ENCODE data around the gene RAB19. TPM values are rescaled to one million over a fixed set of nuclear protein-coding genes. Genes with fewer than 3 reads are reported as not detected.

The RAB19 gene
- total and polyA plus RNA-seq, 12 donors = 0.44 TPM; not detected in 11

DNA sequence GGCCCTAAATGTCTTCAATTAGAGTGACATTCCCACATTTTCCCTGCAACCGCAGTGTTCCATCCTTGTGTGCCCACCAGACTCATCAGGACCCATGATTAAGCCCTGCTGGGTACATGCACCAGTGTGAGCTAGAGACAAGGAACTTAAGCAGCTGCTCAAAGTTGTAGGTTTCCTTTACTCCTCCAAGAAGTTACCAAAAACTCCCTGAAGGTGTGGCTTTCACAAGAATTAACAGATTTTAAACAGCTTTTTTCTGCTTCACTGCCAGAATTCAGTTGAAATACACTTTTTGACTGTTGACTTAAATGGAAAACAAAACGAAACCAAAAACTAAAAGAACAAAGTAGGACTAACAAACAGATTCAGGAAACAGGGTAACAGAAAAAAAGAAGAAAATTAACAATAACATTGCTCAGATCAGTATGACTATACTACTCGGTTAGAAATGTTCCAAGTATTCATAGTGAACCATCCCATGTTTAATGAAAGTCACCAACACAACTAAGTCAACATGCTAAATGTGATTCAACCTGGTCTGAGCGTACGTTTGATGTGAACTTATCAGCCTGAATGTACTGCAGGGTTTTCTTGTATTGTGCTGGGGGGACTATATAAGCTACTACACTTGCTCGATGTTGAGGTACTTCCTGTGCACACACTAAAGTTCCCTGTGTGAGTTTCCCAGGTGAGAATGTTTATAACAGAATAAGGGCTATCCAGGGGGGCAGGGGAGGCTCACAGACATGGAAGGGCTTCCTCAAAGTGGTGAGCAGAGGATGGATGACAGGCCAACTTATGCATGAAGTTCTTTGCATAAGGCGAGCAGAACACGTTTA, 27.7 kb upstream of the RAB19 start:
- WGBS, 4 donors = 78 to 85% (median 84%) methylated on average over 8 of the region's 8 CpGs
- no peaks in the 10 kb centered on the region for H3K4me1 ChIP-seq (replicated peaks in 1 of 2)
- intact Hi-C loops (cut with DNase I) = no loop called here
- no peaks in the 10 kb centered on the region for H3K9me3 ChIP-seq (replicated peaks in 1 of 3)
- H3K27ac ChIP-seq = no peak overlapping the region
- H3K4me3 ChIP-seq = no peak overlapping the region
- TF ChIP-seq POLR2A (IDR thresholded peaks at IDR 0.05) = no peak
- TF ChIP-seq, protein P1, sequence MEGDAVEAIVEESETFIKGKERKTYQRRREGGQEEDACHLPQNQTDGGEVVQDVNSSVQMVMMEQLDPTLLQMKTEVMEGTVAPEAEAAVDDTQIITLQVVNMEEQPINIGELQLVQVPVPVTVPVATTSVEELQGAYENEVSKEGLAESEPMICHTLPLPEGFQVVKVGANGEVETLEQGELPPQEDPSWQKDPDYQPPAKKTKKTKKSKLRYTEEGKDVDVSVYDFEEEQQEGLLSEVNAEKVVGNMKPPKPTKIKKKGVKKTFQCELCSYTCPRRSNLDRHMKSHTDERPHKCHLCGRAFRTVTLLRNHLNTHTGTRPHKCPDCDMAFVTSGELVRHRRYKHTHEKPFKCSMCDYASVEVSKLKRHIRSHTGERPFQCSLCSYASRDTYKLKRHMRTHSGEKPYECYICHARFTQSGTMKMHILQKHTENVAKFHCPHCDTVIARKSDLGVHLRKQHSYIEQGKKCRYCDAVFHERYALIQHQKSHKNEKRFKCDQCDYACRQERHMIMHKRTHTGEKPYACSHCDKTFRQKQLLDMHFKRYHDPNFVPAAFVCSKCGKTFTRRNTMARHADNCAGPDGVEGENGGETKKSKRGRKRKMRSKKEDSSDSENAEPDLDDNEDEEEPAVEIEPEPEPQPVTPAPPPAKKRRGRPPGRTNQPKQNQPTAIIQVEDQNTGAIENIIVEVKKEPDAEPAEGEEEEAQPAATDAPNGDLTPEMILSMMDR (IDR thresholded peaks at IDR 0.05) = no peak
- H3K27me3 ChIP-seq = no peaks in the 10 kb centered on the region
- no peak for DNase-seq
- peaks cover 0 to 11% of the 10 kb centered on the region in 2 donors for H3K36me3 ChIP-seq (replicated peaks in 1 of 2)

GRCh38 chr7:140383954-140384713, 19.7 kb upstream of the RAB19 start:
- Histone ChIP-seq H3K4me3 (no peak overlapping the region), H3K27ac (no peak overlapping the region), H3K27me3 (no peaks in the 10 kb centered on the region), H3K36me3 (replicated peaks in 1 of 2) (peaks cover 0 to 8% of the 10 kb centered on the region in 2 donors), H3K9me3 (replicated peaks in 1 of 3) (no peaks in the 10 kb centered on the region), H3K4me1 (replicated peaks in 1 of 2) (no peaks in the 10 kb centered on the region)
- intact Hi-C loops (cut with DNase I) = no loop called here
- DNase-seq = no peak
- WGBS, 4 donors = 94 to 97% (median 95%) methylated on average over 6 of the region's 6 CpGs
- TF ChIP-seq, protein P1 (IDR thresholded peaks at IDR 0.05) = no peak
- TF ChIP-seq POLR2A (IDR thresholded peaks at IDR 0.05) = no peak

DNA sequence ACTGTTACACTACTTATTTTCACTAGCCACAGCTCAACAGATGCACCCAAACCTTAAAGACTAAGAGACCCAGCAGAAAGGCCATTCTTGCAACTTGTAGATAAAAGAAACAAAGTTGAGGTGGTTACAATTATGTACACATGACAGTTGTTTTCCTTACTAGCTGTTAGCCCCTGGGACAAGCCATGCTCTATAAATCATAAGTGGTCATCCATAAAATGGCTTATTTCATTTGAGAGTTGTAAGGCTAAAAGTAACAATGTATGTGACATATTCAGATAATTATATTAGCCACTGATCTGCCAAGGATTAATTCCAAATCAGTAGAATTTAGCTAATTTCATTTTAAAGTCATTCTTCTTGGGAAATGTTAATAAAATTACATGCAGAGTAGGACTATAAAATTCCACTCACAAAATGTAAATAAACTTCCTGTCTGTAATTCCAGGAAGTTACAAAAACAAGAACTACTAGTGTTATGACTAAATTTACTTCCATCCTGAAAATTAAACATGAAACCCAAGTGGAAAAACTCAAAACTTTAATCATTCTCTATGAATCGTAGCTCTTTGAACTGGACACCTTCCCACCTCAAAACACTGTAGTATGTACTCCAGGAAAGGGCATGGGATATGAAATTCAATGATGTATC, 18.8 kb upstream of the RAB19 start:
- Histone ChIP-seq H3K4me3 (no peak overlapping the region), H3K27ac (no peak overlapping the region), H3K36me3 (replicated peaks in 1 of 2) (peaks cover 0 to 5% of the 10 kb centered on the region in 2 donors), H3K4me1 (replicated peaks in 1 of 2) (no peaks in the 10 kb centered on the region), H3K27me3 (no peaks in the 10 kb centered on the region), H3K9me3 (replicated peaks in 1 of 3) (no peaks in the 10 kb centered on the region)
- no peak for TF ChIP-seq POLR2A (IDR thresholded peaks at IDR 0.05)
- TF ChIP-seq, protein P1 (IDR thresholded peaks at IDR 0.05) = no peak
- DNase-seq = no peak
- intact Hi-C loops (cut with DNase I) = no loop called here
- WGBS, 4 donors = 66 to 81% (median 71%) methylated on average over 1 of the region's 1 CpG

DNA sequence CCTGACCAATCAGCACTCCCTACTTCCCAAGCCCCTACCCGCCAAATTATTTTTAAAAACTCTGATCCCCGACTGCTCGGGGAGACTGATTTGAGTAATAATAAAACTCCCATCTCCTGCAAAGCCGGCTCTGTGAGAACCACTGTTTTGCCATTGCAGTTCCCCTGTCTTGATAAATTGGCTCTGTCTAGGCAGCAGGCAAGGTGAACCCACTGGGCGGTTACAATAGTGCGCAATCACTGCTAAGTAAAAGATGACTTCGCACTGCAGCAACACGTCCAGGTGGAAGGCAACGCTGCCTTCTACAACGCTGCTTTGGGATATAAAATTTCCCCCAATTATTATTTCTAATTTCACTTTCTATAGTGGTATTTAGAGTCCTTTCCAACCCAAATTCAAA, 14.4 kb upstream of the RAB19 start:
- intact Hi-C loops (cut with DNase I) = no loop called here
- 84 to 93% (median 91%) methylated on average over 9 to 10 of the region's 10 CpGs for WGBS, 4 donors

More for the DNA sequence above, 14.4 kb upstream of the RAB19 start:
- Histone ChIP-seq H3K4me3 (no peak overlapping the region), H3K27me3 (no peaks in the 10 kb centered on the region), H3K4me1 (replicated peaks in 1 of 2) (peaks cover 0 to 3% of the 10 kb centered on the region in 2 donors), H3K9me3 (replicated peaks in 1 of 3) (no peaks in the 10 kb centered on the region), H3K27ac (no peak overlapping the region), H3K36me3 (replicated peaks in 1 of 2) (no peaks in the 10 kb centered on the region)
- TF ChIP-seq, protein P1 (IDR thresholded peaks at IDR 0.05) = no peak
- TF ChIP-seq POLR2A (IDR thresholded peaks at IDR 0.05) = no peak
- no peak for DNase-seq
